HepG2 (cell line): ENCODE data around the gene CCNB1. TPM values are rescaled to one million over a fixed set of nuclear protein-coding genes. Genes with fewer than 3 reads are reported as not detected.

Experiments used
- ETV5 ChIP-seq: IDR thresholded peaks from 2 replicates; pipeline ENCODE4 v1.6.1; 2018; ENCODE audit warnings: missing biosample characterization, missing genetic modification reagents, inconsistent platforms, borderline replicate concordance
- GABPA ChIP-seq, 2 experiments: IDR thresholded peaks; 2 replicates each; pipeline ENCODE4 v1.6.1; 2011 to 2016; ENCODE audit warnings: low read depth in 2 of 2, low read length in 1 of 2, missing biosample characterization in 1 of 2, missing genetic modification characterization in 1 of 2
- IRF2 ChIP-seq: IDR thresholded peaks from 2 replicates; pipeline ENCODE4 v1.6.1; 2018; ENCODE audit warnings: missing genetic modification reagents, missing compliant biosample characterization
- JUNB ChIP-seq: sonication (generic); formaldehyde crosslinking; IDR thresholded peaks from 2 replicates; pipeline ENCODE4 v1.8.0; 2022; ENCODE audit warnings: missing genetic modification reagents, mild to moderate bottlenecking, borderline replicate concordance
- KLF6 ChIP-seq: IDR thresholded peaks from 2 replicates; pipeline ENCODE4 v1.8.0; 2016; ENCODE audit warnings: missing biosample characterization, missing genetic modification reagents
- PCBP1 ChIP-seq: fragments of 200-400 bp; formaldehyde crosslinking; IDR thresholded peaks from 2 replicates; pipeline ENCODE4 v1.6.1; 2017; ENCODE audit warnings: mild to moderate bottlenecking, low read depth, low read length, borderline replicate concordance
- PLRG1 ChIP-seq: fragments of 450-650 bp; conservative IDR thresholded peaks from 2 replicates; pipeline ENCODE4 v1.6.1; 2016
- POLR2AphosphoS5 ChIP-seq: IDR thresholded peaks from 2 replicates; pipeline ENCODE4 v1.6.1; 2012; ENCODE audit warnings: low read depth, low read length
- STAG1 ChIP-seq: sonication (generic); formaldehyde crosslinking; IDR thresholded peaks from 2 replicates; pipeline ENCODE4 v1.4.0; 2020; ENCODE audit warnings: missing genetic modification reagents
- TARDBP ChIP-seq: sonication (generic); formaldehyde crosslinking; IDR thresholded peaks from 2 replicates; pipeline ENCODE4 v1.8.0; 2022; ENCODE audit warnings: mild to moderate bottlenecking, missing genetic modification reagents
- TCF7L2 ChIP-seq: IDR thresholded peaks from 2 replicates; pipeline ENCODE4 v1.6.1; 2011; ENCODE audit warnings: mild to moderate bottlenecking, low read depth, low read length, moderate library complexity
- YEATS4 ChIP-seq: sonication (generic); formaldehyde crosslinking; IDR thresholded peaks from 2 replicates; pipeline ENCODE4 v1.4.0; 2020; ENCODE audit warnings: missing genetic modification reagents, borderline replicate concordance
- ZFP90 ChIP-seq: sonication (generic); formaldehyde crosslinking; IDR thresholded peaks from 2 replicates; pipeline ENCODE4 v1.8.0; 2022; ENCODE audit warnings: missing genetic modification reagents, mild to moderate bottlenecking, inconsistent platforms, borderline replicate concordance
- ZNF230 ChIP-seq: sonication (generic); formaldehyde crosslinking; IDR thresholded peaks from 2 replicates; pipeline ENCODE4 v1.4.0; 2020; ENCODE audit warnings: mild to moderate bottlenecking, missing genetic modification reagents
- ZNF333 ChIP-seq: sonication (generic); formaldehyde crosslinking; IDR thresholded peaks from 2 replicates; pipeline ENCODE4 v1.4.0; 2020; ENCODE audit warnings: mild to moderate bottlenecking, missing genetic modification reagents, borderline replicate concordance
- ZNF468 ChIP-seq: sonication (generic); formaldehyde crosslinking; IDR thresholded peaks from 2 replicates; pipeline ENCODE4 v1.8.0; 2022; ENCODE audit warnings: mild to moderate bottlenecking, moderate library complexity, missing genetic modification reagents
- ZNF619 ChIP-seq: sonication (generic); formaldehyde crosslinking; IDR thresholded peaks from 2 replicates; pipeline ENCODE4 v1.4.0; 2020; ENCODE audit warnings: mild to moderate bottlenecking, missing genetic modification reagents
- ZNF678 ChIP-seq: sonication (generic); formaldehyde crosslinking; IDR thresholded peaks from 2 replicates; pipeline ENCODE4 v1.4.0; 2020; ENCODE audit warnings: mild to moderate bottlenecking, missing genetic modification reagents
- ZSCAN22 ChIP-seq: sonication (generic); formaldehyde crosslinking; IDR thresholded peaks from 2 replicates; pipeline ENCODE4 v1.4.0; 2020; ENCODE audit warnings: mild to moderate bottlenecking, missing genetic modification reagents
- polyA plus RNA-seq, 8 experiments: library from polyadenylated mRNA; depleted of rRNA in 3 of 8; stranded (reverse) in 7 of 8; unstranded in 1 of 8; fragments of >200 nt; fragmentation: Illumina TruSeq in 4 of 8; extraction: Trizol in 4 of 8; gene quantifications; 2 replicates each; pipeline versions ENCODE4 v1.2.1 to v1.2.3, GENCODE V29; 2011 to 2016; ENCODE audit warnings: low read depth in 4 of 8, missing spikeins in 1 of 8, mixed read lengths in 1 of 8; ENCODE audit not compliant: insufficient read depth in 1 of 8
- total RNA-seq, 5 experiments: library from RNA; depleted of rRNA; stranded (reverse); fragments of >200 nt; fragmentation: Illumina TruSeq; extraction: Trizol; gene quantifications; 2 replicates each; pipeline ENCODE4 v1.2.3, GENCODE V29; 2016; ENCODE audit warnings: low read depth in 1 of 5
- TF ChIP-seq, protein P1 (sequence below): sonication (generic); formaldehyde crosslinking; IDR thresholded peaks from 2 replicates; pipeline ENCODE4 v1.5.0; 2020; ENCODE audit warnings: mild to moderate bottlenecking, missing genetic modification reagents, borderline replicate concordance
- TF ChIP-seq, protein P2 (sequence below): sonication (generic); formaldehyde crosslinking; IDR thresholded peaks from 2 replicates; pipeline ENCODE4 v1.4.0; 2020; ENCODE audit warnings: missing genetic modification reagents, borderline replicate concordance
- TF ChIP-seq, protein P3 (sequence below): sonication (generic); formaldehyde crosslinking; IDR thresholded peaks from 2 replicates; pipeline ENCODE4 v1.4.0; 2020; ENCODE audit warnings: missing genetic modification reagents

Gene CCNB1
- total and polyA plus RNA-seq, 2 of the 13 experiments (the other 11 are each of a cell fraction or from before 2014, with no cell fraction given) = 82.3 to 316 TPM

DNA sequence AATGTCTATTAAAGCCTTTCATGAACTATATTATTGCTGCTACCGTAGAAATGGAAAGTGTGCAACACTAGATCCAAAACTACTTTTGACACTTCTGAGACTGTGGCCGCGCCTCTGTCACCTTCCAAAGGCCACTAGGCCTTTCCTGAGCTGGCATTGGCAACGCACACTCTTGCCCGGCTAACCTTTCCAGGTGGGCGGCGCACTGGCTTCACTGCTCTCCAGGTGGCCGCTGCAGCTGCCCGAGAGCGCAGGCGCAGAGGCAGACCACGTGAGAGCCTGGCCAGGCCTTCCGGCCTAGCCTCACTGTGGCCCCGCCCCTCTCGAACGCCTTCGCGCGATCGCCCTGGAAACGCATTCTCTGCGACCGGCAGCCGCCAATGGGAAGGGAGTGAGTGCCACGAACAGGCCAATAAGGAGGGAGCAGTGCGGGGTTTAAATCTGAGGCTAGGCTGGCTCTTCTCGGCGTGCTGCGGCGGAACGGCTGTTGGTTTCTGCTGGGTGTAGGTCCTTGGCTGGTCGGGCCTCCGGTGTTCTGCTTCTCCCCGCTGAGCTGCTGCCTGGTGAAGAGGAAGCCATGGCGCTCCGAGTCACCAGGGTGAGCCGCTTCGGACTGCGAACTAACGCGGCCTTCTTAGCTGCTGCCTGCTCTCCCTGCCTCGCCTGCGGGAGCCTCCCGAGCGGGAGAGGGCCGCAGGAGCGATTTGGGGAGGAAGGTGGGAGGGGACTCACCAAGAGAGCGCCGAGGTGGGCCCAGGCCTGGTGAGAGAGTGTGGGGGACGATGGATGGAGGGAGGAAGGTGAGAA is at the start of gene CCNB1 (continued):
- TF ChIP-seq, protein P1, sequence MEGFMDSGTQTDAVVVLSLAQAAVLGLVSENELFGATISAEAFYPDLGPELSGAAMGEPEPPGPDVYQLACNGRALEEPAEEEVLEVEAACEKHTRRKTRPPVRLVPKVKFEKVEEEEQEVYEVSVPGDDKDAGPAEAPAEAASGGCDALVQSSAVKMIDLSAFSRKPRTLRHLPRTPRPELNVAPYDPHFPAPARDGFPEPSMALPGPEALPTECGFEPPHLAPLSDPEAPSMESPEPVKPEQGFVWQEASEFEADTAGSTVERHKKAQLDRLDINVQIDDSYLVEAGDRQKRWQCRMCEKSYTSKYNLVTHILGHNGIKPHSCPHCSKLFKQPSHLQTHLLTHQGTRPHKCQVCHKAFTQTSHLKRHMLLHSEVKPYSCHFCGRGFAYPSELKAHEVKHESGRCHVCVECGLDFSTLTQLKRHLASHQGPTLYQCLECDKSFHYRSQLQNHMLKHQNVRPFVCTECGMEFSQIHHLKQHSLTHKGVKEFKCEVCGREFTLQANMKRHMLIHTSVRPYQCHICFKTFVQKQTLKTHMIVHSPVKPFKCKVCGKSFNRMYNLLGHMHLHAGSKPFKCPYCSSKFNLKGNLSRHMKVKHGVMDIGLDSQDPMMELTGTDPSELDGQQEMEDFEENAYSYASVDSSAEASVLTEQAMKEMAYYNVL (CRISPR knock-in tag) = peak; percentile 70; the same call in 1 of the 2 replicates
- TF ChIP-seq, protein P2, sequence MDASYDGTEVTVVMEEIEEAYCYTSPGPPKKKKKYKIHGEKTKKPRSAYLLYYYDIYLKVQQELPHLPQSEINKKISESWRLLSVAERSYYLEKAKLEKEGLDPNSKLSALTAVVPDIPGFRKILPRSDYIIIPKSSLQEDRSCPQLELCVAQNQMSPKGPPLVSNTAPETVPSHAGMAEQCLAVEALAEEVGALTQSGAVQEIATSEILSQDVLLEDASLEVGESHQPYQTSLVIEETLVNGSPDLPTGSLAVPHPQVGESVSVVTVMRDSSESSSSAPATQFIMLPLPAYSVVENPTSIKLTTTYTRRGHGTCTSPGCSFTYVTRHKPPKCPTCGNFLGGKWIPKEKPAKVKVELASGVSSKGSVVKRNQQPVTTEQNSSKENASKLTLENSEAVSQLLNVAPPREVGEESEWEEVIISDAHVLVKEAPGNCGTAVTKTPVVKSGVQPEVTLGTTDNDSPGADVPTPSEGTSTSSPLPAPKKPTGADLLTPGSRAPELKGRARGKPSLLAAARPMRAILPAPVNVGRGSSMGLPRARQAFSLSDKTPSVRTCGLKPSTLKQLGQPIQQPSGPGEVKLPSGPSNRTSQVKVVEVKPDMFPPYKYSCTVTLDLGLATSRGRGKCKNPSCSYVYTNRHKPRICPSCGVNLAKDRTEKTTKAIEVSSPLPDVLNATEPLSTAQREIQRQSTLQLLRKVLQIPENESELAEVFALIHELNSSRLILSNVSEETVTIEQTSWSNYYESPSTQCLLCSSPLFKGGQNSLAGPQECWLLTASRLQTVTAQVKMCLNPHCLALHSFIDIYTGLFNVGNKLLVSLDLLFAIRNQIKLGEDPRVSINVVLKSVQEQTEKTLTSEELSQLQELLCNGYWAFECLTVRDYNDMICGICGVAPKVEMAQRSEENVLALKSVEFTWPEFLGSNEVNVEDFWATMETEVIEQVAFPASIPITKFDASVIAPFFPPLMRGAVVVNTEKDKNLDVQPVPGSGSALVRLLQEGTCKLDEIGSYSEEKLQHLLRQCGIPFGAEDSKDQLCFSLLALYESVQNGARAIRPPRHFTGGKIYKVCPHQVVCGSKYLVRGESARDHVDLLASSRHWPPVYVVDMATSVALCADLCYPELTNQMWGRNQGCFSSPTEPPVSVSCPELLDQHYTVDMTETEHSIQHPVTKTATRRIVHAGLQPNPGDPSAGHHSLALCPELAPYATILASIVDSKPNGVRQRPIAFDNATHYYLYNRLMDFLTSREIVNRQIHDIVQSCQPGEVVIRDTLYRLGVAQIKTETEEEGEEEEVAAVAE (CRISPR knock-in tag) = no peak
- TF ChIP-seq GABPA (IDR thresholded peaks at IDR 0.05; ENCODE audit: low read depth, low read length) = no peak
- peak; percentile 83 for TF ChIP-seq GABPA (CRISPR knock-in tag; IDR thresholded peaks at IDR 0.05; ENCODE audit: low read depth)
- TF ChIP-seq ZNF230 (CRISPR knock-in tag) = peak; percentile 77
- peak; percentile 75; the same call in 1 of the 2 replicates for TF ChIP-seq JUNB
- TF ChIP-seq ZNF333 (CRISPR knock-in tag) = 0 out of 2 replicates have a peak, but pooled peaks have one; percentile 65
- TF ChIP-seq, protein P3, sequence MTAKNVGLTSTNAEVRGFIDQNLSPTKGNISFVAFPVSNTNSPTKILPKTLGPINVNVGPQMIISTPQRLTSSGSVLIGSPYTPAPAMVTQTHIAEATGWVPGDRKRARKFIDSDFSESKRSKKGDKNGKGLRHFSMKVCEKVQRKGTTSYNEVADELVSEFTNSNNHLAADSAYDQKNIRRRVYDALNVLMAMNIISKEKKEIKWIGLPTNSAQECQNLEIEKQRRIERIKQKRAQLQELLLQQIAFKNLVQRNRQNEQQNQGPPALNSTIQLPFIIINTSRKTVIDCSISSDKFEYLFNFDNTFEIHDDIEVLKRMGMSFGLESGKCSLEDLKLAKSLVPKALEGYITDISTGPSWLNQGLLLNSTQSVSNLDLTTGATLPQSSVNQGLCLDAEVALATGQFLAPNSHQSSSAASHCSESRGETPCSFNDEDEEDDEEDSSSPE (CRISPR knock-in tag) = peak; percentile 96
- no peak for TF ChIP-seq TCF7L2
- TF ChIP-seq STAG1 (CRISPR knock-in tag) = peak; percentile 54
- peak; percentile 83; the same call in 1 of the 2 replicates for TF ChIP-seq ZNF619 (CRISPR knock-in tag)
- peak; percentile 83 for TF ChIP-seq YEATS4 (CRISPR knock-in tag)
- no peak for TF ChIP-seq ZSCAN22 (CRISPR knock-in tag)
- TF ChIP-seq PLRG1 = no peak
- TF ChIP-seq ZFP90 (CRISPR knock-in tag) = peak; percentile 79; the same call in 1 of the 2 replicates
- peak; percentile 54 for TF ChIP-seq IRF2 (CRISPR knock-in tag)
- TF ChIP-seq ETV5 (CRISPR knock-in tag) = peak; percentile 72
- peak; percentile 56; the same call in 1 of the 2 replicates for TF ChIP-seq TARDBP (CRISPR knock-in tag)
- TF ChIP-seq POLR2AphosphoS5 = peak; percentile 86
- TF ChIP-seq ZNF678 = no peak
- TF ChIP-seq ZNF468 (CRISPR knock-in tag) = peak; percentile 75; the same call in 1 of the 2 replicates
- TF ChIP-seq PCBP1 = peak; percentile 80; the same call in 1 of the 2 replicates
- peak; percentile 75; the same call in 1 of the 2 replicates for TF ChIP-seq KLF6
